GM18520 (cell line): Measurements from ENCODE around the gene DRC7.
"Not testable (repeated sequence)": the region's sequence is repeated elsewhere in the genome, so short reads cannot be mapped to it uniquely, and the experiment has no call there.

Experiments used
- ATAC-seq: cut with Tn5 transposase; IDR thresholded peaks from one replicate; pipeline ENCODE4 v1.9.1; 2021; ENCODE audit not compliant: unreplicated experiment

Gene DRC7

GRCh38 chr16:57732714-57733113 is 38.1 kb downstream of the DRC7 start:
- no peak for ATAC-seq

GRCh38 chr16:57734308-57734924 is 39.8 kb downstream of the DRC7 start:
- no peak for ATAC-seq

GRCh38 chr16:57734925-57735754 is 40.5 kb downstream of the DRC7 start:
- ATAC-seq: peak; percentile 88

- ATAC-seq: no peak
Measured at GRCh38 chr16:57735755-57736418, 41.3 kb downstream of the DRC7 start, which contains the start of gene KATNB1. TSS of gene KATNB1 (plus strand) at chr16:57735770. CDS start at chr16:57737244, 1,474 bp downstream.

GRCh38 chr16:57736419-57737351 is 42.1 kb downstream of the DRC7 start:
- no peak for ATAC-seq

GRCh38 chr16:57738844-57739243 is 44.2 kb downstream of the DRC7 start:
- no peak for ATAC-seq

GRCh38 chr16:57739756-57740422 is 45.3 kb downstream of the DRC7 start:
- ATAC-seq: no peak

GRCh38 chr16:57740423-57741071 is 45.9 kb downstream of the DRC7 start:
- no peak for ATAC-seq

GRCh38 chr16:57741660-57742191 is 47.1 kb downstream of the DRC7 start:
- ATAC-seq: no peak

GRCh38 chr16:57742543-57742942 is 47.9 kb downstream of the DRC7 start:
- ATAC-seq: no peak

GRCh38 chr16:57743458-57743857 is 48.9 kb downstream of the DRC7 start:
- ATAC-seq: no peak

- no peak for ATAC-seq
Measured at GRCh38 chr16:57743886-57744641, 49.5 kb downstream of the DRC7 start.

GRCh38 chr16:57744642-57744903 is 50.0 kb downstream of the DRC7 start:
- ATAC-seq: no peak

- no peak for ATAC-seq
Measured at GRCh38 chr16:57745768-57746167, 51.2 kb downstream of the DRC7 start.

GRCh38 chr16:57746316-57746715 is 51.7 kb downstream of the DRC7 start:
- ATAC-seq: not testable (repeated sequence)

- no peak for ATAC-seq
Measured at GRCh38 chr16:57747091-57747490, 52.5 kb downstream of the DRC7 start.

GRCh38 chr16:57747496-57747895 is 52.9 kb downstream of the DRC7 start:
- ATAC-seq: no peak

GRCh38 chr16:57747996-57748395 is 53.4 kb downstream of the DRC7 start:
- ATAC-seq: no peak

GRCh38 chr16:57748596-57748995 is 54.0 kb downstream of the DRC7 start:
- no peak for ATAC-seq
